ENCODE results near the gene FAM50B. TPM values are rescaled to one million over a fixed set of nuclear protein-coding genes. Genes with fewer than 3 reads are reported as not detected.

FAM50B gene
- total RNA-seq, 2 donors from 2014 or later: 13.9 to 22.8 TPM

- peaks cover 32% of the 10 kb centered on the region for H3K4me1 Mint-ChIP-seq
- no peaks in the 10 kb centered on the region for H3K36me3 Mint-ChIP-seq (ENCODE audit: low read depth)
- no peaks in the 10 kb centered on the region for H3K9me3 Mint-ChIP-seq
- ATAC-seq (replicated peaks): peak; percentile 46
- H3K27ac Mint-ChIP-seq: peak overlapping the region; percentile 83
- H3K4me3 Mint-ChIP-seq: peak overlapping the region; percentile 65
- no peaks in the 10 kb centered on the region for H3K27me3 Mint-ChIP-seq
Observed at GRCh38 chr6:3869632-3870527, 20.7 kb downstream of the FAM50B start.

GRCh38 chr6:3870528-3870925, 21.4 kb downstream of the FAM50B start:
- Mint-ChIP-seq H3K27me3 (no peaks in the 10 kb centered on the region), H3K4me3 (peak overlapping the region; percentile 65), H3K4me1 (peaks cover 32% of the 10 kb centered on the region), H3K9me3 (no peaks in the 10 kb centered on the region), H3K36me3 (ENCODE audit: low read depth) (no peaks in the 10 kb centered on the region), H3K27ac (peak overlapping the region; percentile 83)
- no peak for ATAC-seq (replicated peaks)

GRCh38 chr6:3871515-3871914, 22.3 kb downstream of the FAM50B start:
- no peaks in the 10 kb centered on the region for H3K9me3 Mint-ChIP-seq
- H3K36me3 Mint-ChIP-seq (ENCODE audit: low read depth): no peaks in the 10 kb centered on the region
- H3K4me1 Mint-ChIP-seq: peaks cover 32% of the 10 kb centered on the region
- no peaks in the 10 kb centered on the region for H3K27me3 Mint-ChIP-seq
- H3K4me3 Mint-ChIP-seq: no peak overlapping the region
- no peak for ATAC-seq (replicated peaks)
- H3K27ac Mint-ChIP-seq: no peak overlapping the region

GRCh38 chr6:3871939-3872338, 22.8 kb downstream of the FAM50B start:
- H3K27me3 Mint-ChIP-seq: no peaks in the 10 kb centered on the region

GRCh38 chr6:3872370-3872854, 23.2 kb downstream of the FAM50B start:
- no peak for ATAC-seq (replicated peaks)
- Mint-ChIP-seq H3K4me1 (peaks cover 32% of the 10 kb centered on the region), H3K9me3 (no peaks in the 10 kb centered on the region), H3K4me3 (no peak overlapping the region), H3K27me3 (no peaks in the 10 kb centered on the region), H3K36me3 (ENCODE audit: low read depth) (no peaks in the 10 kb centered on the region), H3K27ac (no peak overlapping the region)

More at GRCh38 chr6:3871939-3872338, 22.8 kb downstream of the FAM50B start:
- no peaks in the 10 kb centered on the region for H3K36me3 Mint-ChIP-seq (ENCODE audit: low read depth)
- no peaks in the 10 kb centered on the region for H3K9me3 Mint-ChIP-seq
- H3K27ac Mint-ChIP-seq: no peak overlapping the region
- ATAC-seq (replicated peaks): no peak
- peaks cover 32% of the 10 kb centered on the region for H3K4me1 Mint-ChIP-seq
- H3K4me3 Mint-ChIP-seq: no peak overlapping the region

GRCh38 chr6:3873051-3873450, 23.9 kb downstream of the FAM50B start:
- Mint-ChIP-seq H3K4me3 (no peak overlapping the region), H3K27me3 (no peaks in the 10 kb centered on the region), H3K27ac (no peak overlapping the region), H3K4me1 (peaks cover 26% of the 10 kb centered on the region), H3K9me3 (no peaks in the 10 kb centered on the region), H3K36me3 (ENCODE audit: low read depth) (no peaks in the 10 kb centered on the region)
- ATAC-seq (replicated peaks): no peak

GRCh38 chr6:3874069-3874468, 24.9 kb downstream of the FAM50B start:
- no peak for ATAC-seq (replicated peaks)
- H3K27me3 Mint-ChIP-seq: no peaks in the 10 kb centered on the region

GRCh38 chr6:3875486-3875885, 26.3 kb downstream of the FAM50B start:
- ATAC-seq (replicated peaks): no peak
- Mint-ChIP-seq H3K4me1 (peaks cover 3% of the 10 kb centered on the region), H3K36me3 (ENCODE audit: low read depth) (no peaks in the 10 kb centered on the region), H3K9me3 (no peaks in the 10 kb centered on the region), H3K4me3 (no peak overlapping the region), H3K27me3 (no peaks in the 10 kb centered on the region), H3K27ac (no peak overlapping the region)

More at GRCh38 chr6:3874069-3874468, 24.9 kb downstream of the FAM50B start:
- Mint-ChIP-seq H3K4me3 (no peak overlapping the region), H3K36me3 (ENCODE audit: low read depth) (no peaks in the 10 kb centered on the region), H3K9me3 (no peaks in the 10 kb centered on the region), H3K27ac (no peak overlapping the region), H3K4me1 (peaks cover 17% of the 10 kb centered on the region)

GRCh38 chr6:3876101-3876500, 26.9 kb downstream of the FAM50B start:
- Mint-ChIP-seq H3K4me1 (no peaks in the 10 kb centered on the region), H3K4me3 (no peak overlapping the region), H3K36me3 (ENCODE audit: low read depth) (no peaks in the 10 kb centered on the region)

GRCh38 chr6:3876866-3877265, 27.7 kb downstream of the FAM50B start:
- no peaks in the 10 kb centered on the region for H3K9me3 Mint-ChIP-seq
- H3K4me1 Mint-ChIP-seq: no peaks in the 10 kb centered on the region
- H3K4me3 Mint-ChIP-seq: no peak overlapping the region
- H3K27me3 Mint-ChIP-seq: no peaks in the 10 kb centered on the region
- no peak for ATAC-seq (replicated peaks)
- no peaks in the 10 kb centered on the region for H3K36me3 Mint-ChIP-seq (ENCODE audit: low read depth)
- H3K27ac Mint-ChIP-seq: no peak overlapping the region

More at GRCh38 chr6:3876101-3876500, 26.9 kb downstream of the FAM50B start:
- H3K27ac Mint-ChIP-seq: no peak overlapping the region
- no peaks in the 10 kb centered on the region for H3K9me3 Mint-ChIP-seq
- no peak for ATAC-seq (replicated peaks)
- H3K27me3 Mint-ChIP-seq: no peaks in the 10 kb centered on the region

- Mint-ChIP-seq H3K36me3 (ENCODE audit: low read depth) (no peaks in the 10 kb centered on the region), H3K9me3 (no peaks in the 10 kb centered on the region)
Observed at GRCh38 chr6:3878048-3878666, 29.0 kb downstream of the FAM50B start.

GRCh38 chr6:3879194-3879952, 30.2 kb downstream of the FAM50B start:
- Mint-ChIP-seq H3K36me3 (ENCODE audit: low read depth) (no peaks in the 10 kb centered on the region), H3K27ac (peak overlapping the region; percentile 22), H3K4me3 (no peak overlapping the region), H3K4me1 (no peaks in the 10 kb centered on the region), H3K27me3 (no peaks in the 10 kb centered on the region), H3K9me3 (no peaks in the 10 kb centered on the region)
- no peak for ATAC-seq (replicated peaks)

More at GRCh38 chr6:3878048-3878666, 29.0 kb downstream of the FAM50B start:
- Mint-ChIP-seq H3K4me3 (no peak overlapping the region), H3K4me1 (no peaks in the 10 kb centered on the region), H3K27me3 (no peaks in the 10 kb centered on the region), H3K27ac (peak overlapping the region; percentile 48)
- no peak for ATAC-seq (replicated peaks)

GRCh38 chr6:3881711-3882421, 32.7 kb downstream of the FAM50B start:
- Mint-ChIP-seq H3K27me3 (no peaks in the 10 kb centered on the region), H3K27ac (no peak overlapping the region), H3K9me3 (no peaks in the 10 kb centered on the region), H3K36me3 (ENCODE audit: low read depth) (no peaks in the 10 kb centered on the region), H3K4me3 (no peak overlapping the region), H3K4me1 (no peaks in the 10 kb centered on the region)
- ATAC-seq (replicated peaks): no peak

- H3K27ac Mint-ChIP-seq: no peak overlapping the region
- no peaks in the 10 kb centered on the region for H3K36me3 Mint-ChIP-seq (ENCODE audit: low read depth)
- no peak for ATAC-seq (replicated peaks)
- no peaks in the 10 kb centered on the region for H3K4me1 Mint-ChIP-seq
- H3K4me3 Mint-ChIP-seq: no peak overlapping the region
- H3K27me3 Mint-ChIP-seq: no peaks in the 10 kb centered on the region
- no peaks in the 10 kb centered on the region for H3K9me3 Mint-ChIP-seq
Observed at GRCh38 chr6:3882431-3882830, 33.3 kb downstream of the FAM50B start.

Measured in activated T-helper 17 cell treated with anti-CD3 and anti-CD28 coated beads, Interleukin-2, amount 50 U/mL, for 72 hours (primary cell).